ENCODE results near the gene PLA2G6.

Gene PLA2G6

GRCh38 chr22:38103641-38104040 is 78.0 kb downstream of the PLA2G6 start:
- no peak overlapping the region for H3K27ac ChIP-seq (ENCODE audit: low read depth, low read length)
- H3K4me1 ChIP-seq (ENCODE audit: control insufficient read depth in 1 of 2, insufficient read depth in 2 of 2, low read length in 2 of 2), result peaks cover 21 to 22% of the 10 kb centered on the region in 2 donors
- no peak overlapping the region for H3K4me3 ChIP-seq (ENCODE audit: low read depth in 1 of 2, low read length in 2 of 2)
- H3K9ac ChIP-seq (ENCODE audit: low read depth in 1 of 2, low read length in 2 of 2), result no peak overlapping the region
- no peaks in the 10 kb centered on the region for H3K27me3 ChIP-seq (ENCODE audit: control insufficient read depth in 1 of 2, insufficient read depth in 2 of 2, low read length in 2 of 2)
- H3K9me3 ChIP-seq (ENCODE audit: control insufficient read depth in 1 of 2, low read length in 2 of 2), result no peaks in the 10 kb centered on the region
- peaks cover 21 to 58% of the 10 kb centered on the region in 2 donors for H3K36me3 ChIP-seq (ENCODE audit: control insufficient read depth in 1 of 2, insufficient read depth in 2 of 2, low read length in 2 of 2)

GRCh38 chr22:38098410-38099249 is 83.0 kb downstream of the PLA2G6 start:
- no peaks in the 10 kb centered on the region for H3K9me3 ChIP-seq (ENCODE audit: control insufficient read depth in 1 of 2, low read length in 2 of 2)
- no peak overlapping the region for H3K9ac ChIP-seq (ENCODE audit: low read depth in 1 of 2, low read length in 2 of 2)
- H3K4me3 ChIP-seq (ENCODE audit: low read depth in 1 of 2, low read length in 2 of 2), result no peak overlapping the region
- H3K4me1 ChIP-seq (ENCODE audit: control insufficient read depth in 1 of 2, insufficient read depth in 2 of 2, low read length in 2 of 2), result peaks cover 9 to 11% of the 10 kb centered on the region in 2 donors
- no peak overlapping the region for H3K27ac ChIP-seq (ENCODE audit: low read depth, low read length)
- no peaks in the 10 kb centered on the region for H3K27me3 ChIP-seq (ENCODE audit: control insufficient read depth in 1 of 2, insufficient read depth in 2 of 2, low read length in 2 of 2)
- H3K36me3 ChIP-seq (ENCODE audit: control insufficient read depth in 1 of 2, insufficient read depth in 2 of 2, low read length in 2 of 2), result peaks cover 1 to 48% of the 10 kb centered on the region in 2 donors

GRCh38 chr22:38097557-38098409 is 83.8 kb downstream of the PLA2G6 start:
- no peaks in the 10 kb centered on the region for H3K27me3 ChIP-seq (ENCODE audit: control insufficient read depth in 1 of 2, insufficient read depth in 2 of 2, low read length in 2 of 2)
- peaks cover 4 to 50% of the 10 kb centered on the region in 2 donors for H3K36me3 ChIP-seq (ENCODE audit: control insufficient read depth in 1 of 2, insufficient read depth in 2 of 2, low read length in 2 of 2)
- peaks cover 9 to 11% of the 10 kb centered on the region in 2 donors for H3K4me1 ChIP-seq (ENCODE audit: control insufficient read depth in 1 of 2, insufficient read depth in 2 of 2, low read length in 2 of 2)
- H3K27ac ChIP-seq (ENCODE audit: low read depth, low read length), result no peak overlapping the region
- H3K4me3 ChIP-seq (ENCODE audit: low read depth in 1 of 2, low read length in 2 of 2), result no peak overlapping the region
- H3K9ac ChIP-seq (ENCODE audit: low read depth in 1 of 2, low read length in 2 of 2), result no peak overlapping the region
- H3K9me3 ChIP-seq (ENCODE audit: control insufficient read depth in 1 of 2, low read length in 2 of 2), result no peaks in the 10 kb centered on the region

- H3K36me3 ChIP-seq (ENCODE audit: control insufficient read depth in 1 of 2, insufficient read depth in 2 of 2, low read length in 2 of 2), result peaks cover 4 to 55% of the 10 kb centered on the region in 2 donors
- H3K4me3 ChIP-seq (ENCODE audit: low read depth in 1 of 2, low read length in 2 of 2), result no peak overlapping the region
Observed at GRCh38 chr22:38097058-38097457, 84.6 kb downstream of the PLA2G6 start.

GRCh38 chr22:38089474-38089851 is 92.2 kb downstream of the PLA2G6 start:
- no peak overlapping the region for H3K4me3 ChIP-seq (ENCODE audit: low read depth in 1 of 2, low read length in 2 of 2)
- H3K9me3 ChIP-seq (ENCODE audit: control insufficient read depth in 1 of 2, low read length in 2 of 2), result no peaks in the 10 kb centered on the region
- no peaks in the 10 kb centered on the region for H3K4me1 ChIP-seq (ENCODE audit: control insufficient read depth in 1 of 2, insufficient read depth in 2 of 2, low read length in 2 of 2)
- peaks cover 15 to 71% of the 10 kb centered on the region in 2 donors for H3K36me3 ChIP-seq (ENCODE audit: control insufficient read depth in 1 of 2, insufficient read depth in 2 of 2, low read length in 2 of 2)
- no peaks in the 10 kb centered on the region for H3K27me3 ChIP-seq (ENCODE audit: control insufficient read depth in 1 of 2, insufficient read depth in 2 of 2, low read length in 2 of 2)
- H3K27ac ChIP-seq (ENCODE audit: low read depth, low read length), result no peak overlapping the region
- no peak overlapping the region for H3K9ac ChIP-seq (ENCODE audit: low read depth in 1 of 2, low read length in 2 of 2)

More at GRCh38 chr22:38097058-38097457, 84.6 kb downstream of the PLA2G6 start:
- no peak overlapping the region for H3K27ac ChIP-seq (ENCODE audit: low read depth, low read length)
- H3K4me1 ChIP-seq (ENCODE audit: control insufficient read depth in 1 of 2, insufficient read depth in 2 of 2, low read length in 2 of 2), result peaks cover 7 to 11% of the 10 kb centered on the region in 2 donors
- no peaks in the 10 kb centered on the region for H3K27me3 ChIP-seq (ENCODE audit: control insufficient read depth in 1 of 2, insufficient read depth in 2 of 2, low read length in 2 of 2)
- H3K9me3 ChIP-seq (ENCODE audit: control insufficient read depth in 1 of 2, low read length in 2 of 2), result no peaks in the 10 kb centered on the region
- no peak overlapping the region for H3K9ac ChIP-seq (ENCODE audit: low read depth in 1 of 2, low read length in 2 of 2)

- H3K27me3 ChIP-seq (ENCODE audit: control insufficient read depth in 1 of 2, insufficient read depth in 2 of 2, low read length in 2 of 2), result no peaks in the 10 kb centered on the region
- peaks cover 15 to 65% of the 10 kb centered on the region in 2 donors for H3K36me3 ChIP-seq (ENCODE audit: control insufficient read depth in 1 of 2, insufficient read depth in 2 of 2, low read length in 2 of 2)
- H3K9me3 ChIP-seq (ENCODE audit: control insufficient read depth in 1 of 2, low read length in 2 of 2), result no peaks in the 10 kb centered on the region
- no peak overlapping the region for H3K27ac ChIP-seq (ENCODE audit: low read depth, low read length)
- H3K9ac ChIP-seq (ENCODE audit: low read depth in 1 of 2, low read length in 2 of 2), result no peak overlapping the region
- H3K4me1 ChIP-seq (ENCODE audit: control insufficient read depth in 1 of 2, insufficient read depth in 2 of 2, low read length in 2 of 2), result no peaks in the 10 kb centered on the region
- H3K4me3 ChIP-seq (ENCODE audit: low read depth in 1 of 2, low read length in 2 of 2), result no peak overlapping the region
Observed at GRCh38 chr22:38088629-38089473, 92.8 kb downstream of the PLA2G6 start.

GRCh38 chr22:38087855-38088254 is 93.8 kb downstream of the PLA2G6 start:
- H3K27me3 ChIP-seq (ENCODE audit: control insufficient read depth in 1 of 2, insufficient read depth in 2 of 2, low read length in 2 of 2), result peaks cover 0 to 9% of the 10 kb centered on the region in 2 donors
- no peak overlapping the region for H3K27ac ChIP-seq (ENCODE audit: low read depth, low read length)
- H3K9me3 ChIP-seq (ENCODE audit: control insufficient read depth in 1 of 2, low read length in 2 of 2), result no peaks in the 10 kb centered on the region
- no peak overlapping the region for H3K9ac ChIP-seq (ENCODE audit: low read depth in 1 of 2, low read length in 2 of 2)
- H3K4me1 ChIP-seq (ENCODE audit: control insufficient read depth in 1 of 2, insufficient read depth in 2 of 2, low read length in 2 of 2), result no peaks in the 10 kb centered on the region
- peaks cover 11 to 55% of the 10 kb centered on the region in 2 donors for H3K36me3 ChIP-seq (ENCODE audit: control insufficient read depth in 1 of 2, insufficient read depth in 2 of 2, low read length in 2 of 2)
- H3K4me3 ChIP-seq (ENCODE audit: low read depth in 1 of 2, low read length in 2 of 2), result no peak overlapping the region

- Histone ChIP-seq H3K9ac (ENCODE audit: low read depth in 1 of 2, low read length in 2 of 2) (no peak overlapping the region), H3K36me3 (ENCODE audit: control insufficient read depth in 1 of 2, insufficient read depth in 2 of 2, low read length in 2 of 2) (peaks cover 11 to 48% of the 10 kb centered on the region in 2 donors), H3K4me1 (ENCODE audit: control insufficient read depth in 1 of 2, insufficient read depth in 2 of 2, low read length in 2 of 2) (peaks cover 3 to 4% of the 10 kb centered on the region in 2 donors), H3K27ac (ENCODE audit: low read depth, low read length) (no peak overlapping the region), H3K4me3 (ENCODE audit: low read depth in 1 of 2, low read length in 2 of 2) (no peak overlapping the region), H3K27me3 (ENCODE audit: control insufficient read depth in 1 of 2, insufficient read depth in 2 of 2, low read length in 2 of 2) (peaks cover 4 to 18% of the 10 kb centered on the region in 2 donors), H3K9me3 (ENCODE audit: control insufficient read depth in 1 of 2, low read length in 2 of 2) (no peaks in the 10 kb centered on the region)
Observed at GRCh38 chr22:38086942-38087341, 94.7 kb downstream of the PLA2G6 start.

- Histone ChIP-seq H3K4me1 (ENCODE audit: control insufficient read depth in 1 of 2, insufficient read depth in 2 of 2, low read length in 2 of 2) (peaks cover 8 to 9% of the 10 kb centered on the region in 2 donors), H3K27me3 (ENCODE audit: control insufficient read depth in 1 of 2, insufficient read depth in 2 of 2, low read length in 2 of 2) (peaks cover 7 to 22% of the 10 kb centered on the region in 2 donors), H3K27ac (ENCODE audit: low read depth, low read length) (no peak overlapping the region), H3K9me3 (ENCODE audit: control insufficient read depth in 1 of 2, low read length in 2 of 2) (no peaks in the 10 kb centered on the region), H3K4me3 (ENCODE audit: low read depth in 1 of 2, low read length in 2 of 2) (no peak overlapping the region), H3K9ac (ENCODE audit: low read depth in 1 of 2, low read length in 2 of 2) (no peak overlapping the region), H3K36me3 (ENCODE audit: control insufficient read depth in 1 of 2, insufficient read depth in 2 of 2, low read length in 2 of 2) (peaks cover 11 to 43% of the 10 kb centered on the region in 2 donors)
Observed at GRCh38 chr22:38086001-38086845, 95.4 kb downstream of the PLA2G6 start.

All from duodenal mucosa (tissue), 2 donors.